ENCODE data around the gene MYH4.

DNA sequence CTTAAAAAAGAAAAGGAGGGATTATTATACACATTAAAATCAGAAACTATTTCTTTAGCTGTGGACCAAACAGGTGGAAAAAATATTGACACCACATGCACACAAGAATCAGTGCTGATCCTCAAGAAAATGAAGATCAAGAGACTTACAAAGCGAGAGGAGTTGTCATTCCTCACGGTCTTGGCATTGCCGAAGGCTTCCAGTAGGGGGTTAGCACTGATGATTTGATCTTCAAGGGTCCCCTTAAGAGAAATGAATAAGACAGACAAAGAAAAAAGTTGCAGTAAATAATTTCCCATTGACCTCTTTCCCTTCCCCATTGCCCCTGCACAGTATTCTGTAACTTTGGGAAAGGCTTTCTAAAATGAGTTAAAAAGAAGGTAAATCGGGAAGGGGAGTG lies 6.0 kb downstream of the MYH4 start:
- TF ChIP-seq EZH2 (IDR thresholded peaks at IDR 0.05; ENCODE audit: insufficient read depth, poor library complexity, severe bottlenecking) = no peak
- TF ChIP-seq EZH2phosphoT487 (IDR thresholded peaks at IDR 0.05; ENCODE audit: insufficient read depth, low read depth) = no peak

All from GM23248 (cell line).